ENCODE data around the gene DAPK2.

The DAPK2 gene

DNA sequence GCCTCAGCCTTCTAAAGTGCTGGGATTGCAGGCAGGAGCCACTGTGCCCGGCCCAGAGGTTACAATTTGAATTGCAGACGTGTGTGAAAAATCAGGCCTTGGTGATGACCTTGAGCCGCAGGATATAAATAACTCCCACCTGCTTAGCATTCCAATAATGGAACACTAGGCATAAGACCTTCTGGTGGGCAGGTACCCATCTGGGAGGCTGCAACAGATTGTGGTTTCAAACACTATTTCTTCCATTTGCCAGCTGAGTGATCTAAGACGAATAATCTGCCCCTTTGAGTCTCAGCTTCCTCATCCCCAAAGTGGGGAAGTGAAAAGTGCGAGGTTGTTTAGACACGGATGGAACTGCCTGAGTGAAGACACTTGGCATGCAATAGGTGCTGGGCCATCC is 164.9 kb downstream of the DAPK2 start:
- no peak for DNase-seq (ENCODE audit: low read depth)
- H3K4me3 ChIP-seq (ENCODE audit: low read depth, low read length) = no peak overlapping the region
- in situ Hi-C loops (cut with HindIII; ENCODE audit: low sequenced_read_pairs) = loop anchor here (25.0 kb wide), 1 partner anchor 119 kb away; no protein-coding TSS in a partner anchor
- TF ChIP-seq, protein P1, sequence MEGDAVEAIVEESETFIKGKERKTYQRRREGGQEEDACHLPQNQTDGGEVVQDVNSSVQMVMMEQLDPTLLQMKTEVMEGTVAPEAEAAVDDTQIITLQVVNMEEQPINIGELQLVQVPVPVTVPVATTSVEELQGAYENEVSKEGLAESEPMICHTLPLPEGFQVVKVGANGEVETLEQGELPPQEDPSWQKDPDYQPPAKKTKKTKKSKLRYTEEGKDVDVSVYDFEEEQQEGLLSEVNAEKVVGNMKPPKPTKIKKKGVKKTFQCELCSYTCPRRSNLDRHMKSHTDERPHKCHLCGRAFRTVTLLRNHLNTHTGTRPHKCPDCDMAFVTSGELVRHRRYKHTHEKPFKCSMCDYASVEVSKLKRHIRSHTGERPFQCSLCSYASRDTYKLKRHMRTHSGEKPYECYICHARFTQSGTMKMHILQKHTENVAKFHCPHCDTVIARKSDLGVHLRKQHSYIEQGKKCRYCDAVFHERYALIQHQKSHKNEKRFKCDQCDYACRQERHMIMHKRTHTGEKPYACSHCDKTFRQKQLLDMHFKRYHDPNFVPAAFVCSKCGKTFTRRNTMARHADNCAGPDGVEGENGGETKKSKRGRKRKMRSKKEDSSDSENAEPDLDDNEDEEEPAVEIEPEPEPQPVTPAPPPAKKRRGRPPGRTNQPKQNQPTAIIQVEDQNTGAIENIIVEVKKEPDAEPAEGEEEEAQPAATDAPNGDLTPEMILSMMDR (IDR thresholded peaks at IDR 0.05; ENCODE audit: low read depth, low read length, missing control alignments) = no peak

DNA sequence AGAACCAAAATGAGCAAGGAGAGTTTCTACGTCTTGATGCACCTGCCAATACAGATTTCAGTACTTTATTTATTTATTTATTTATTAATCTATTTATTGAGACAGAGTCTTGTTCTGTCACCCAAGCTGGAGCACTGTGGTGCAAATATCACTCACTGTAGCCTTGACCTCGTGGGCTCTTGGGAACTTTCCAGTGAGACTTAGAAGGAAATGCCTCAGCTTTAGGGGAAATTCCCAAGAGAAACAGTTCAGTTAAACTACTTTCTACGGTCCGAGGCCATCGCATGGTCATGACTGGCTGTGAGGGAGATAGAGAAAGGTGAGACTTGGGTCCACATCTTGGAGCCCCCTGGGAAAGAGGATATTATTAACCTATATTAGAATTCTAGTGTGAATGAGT is 165.5 kb downstream of the DAPK2 start:
- TF ChIP-seq, protein P1 (IDR thresholded peaks at IDR 0.05; ENCODE audit: low read depth, low read length, missing control alignments) = no peak
- no peak for DNase-seq (ENCODE audit: low read depth)
- in situ Hi-C loops (cut with HindIII; ENCODE audit: low sequenced_read_pairs) = loop anchor here (25.0 kb wide), 1 partner anchor 118 kb away; no protein-coding TSS in a partner anchor

GRCh38 chr15:63879995-63880394 is 166.3 kb downstream of the DAPK2 start:
- no peak for DNase-seq (ENCODE audit: low read depth)
- TF ChIP-seq, protein P1 (IDR thresholded peaks at IDR 0.05; ENCODE audit: low read depth, low read length, missing control alignments) = no peak
- H3K4me3 ChIP-seq (ENCODE audit: low read depth, low read length) = no peak overlapping the region
- in situ Hi-C loops (cut with HindIII; ENCODE audit: low sequenced_read_pairs) = loop anchor here (25.0 kb wide), 1 partner anchor 118 kb away; no protein-coding TSS in a partner anchor

More for the DNA sequence above, 165.5 kb downstream of the DAPK2 start:
- no peak overlapping the region for H3K4me3 ChIP-seq (ENCODE audit: low read depth, low read length)

DNA sequence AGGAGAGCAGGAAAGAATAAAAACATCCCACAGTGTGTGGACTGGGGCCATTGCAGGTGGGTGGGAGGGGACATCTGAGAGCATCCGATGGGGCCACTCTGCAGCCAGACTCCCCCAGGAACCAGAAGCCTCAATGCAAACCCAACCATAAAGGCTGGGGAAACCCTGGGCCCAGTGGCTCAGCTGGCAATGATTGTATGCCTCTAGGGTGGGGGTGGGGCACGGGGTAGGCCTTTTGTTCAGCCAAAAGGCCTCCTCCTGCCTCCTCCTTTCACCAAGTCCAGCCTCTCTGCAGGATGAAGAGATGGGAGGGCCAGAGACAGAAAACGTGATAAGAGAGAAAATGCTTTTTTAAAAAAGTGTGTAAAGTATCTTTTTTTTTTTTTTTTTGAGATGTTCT is 167.1 kb downstream of the DAPK2 start:
- TF ChIP-seq, protein P1 (IDR thresholded peaks at IDR 0.05; ENCODE audit: low read depth, low read length, missing control alignments) = no peak
- in situ Hi-C loops (cut with HindIII; ENCODE audit: low sequenced_read_pairs) = loop anchor here (25.0 kb wide), 1 partner anchor 117 kb away; no protein-coding TSS in a partner anchor
- H3K4me3 ChIP-seq (ENCODE audit: low read depth, low read length) = no peak overlapping the region
- DNase-seq (ENCODE audit: low read depth) = no peak

DNA sequence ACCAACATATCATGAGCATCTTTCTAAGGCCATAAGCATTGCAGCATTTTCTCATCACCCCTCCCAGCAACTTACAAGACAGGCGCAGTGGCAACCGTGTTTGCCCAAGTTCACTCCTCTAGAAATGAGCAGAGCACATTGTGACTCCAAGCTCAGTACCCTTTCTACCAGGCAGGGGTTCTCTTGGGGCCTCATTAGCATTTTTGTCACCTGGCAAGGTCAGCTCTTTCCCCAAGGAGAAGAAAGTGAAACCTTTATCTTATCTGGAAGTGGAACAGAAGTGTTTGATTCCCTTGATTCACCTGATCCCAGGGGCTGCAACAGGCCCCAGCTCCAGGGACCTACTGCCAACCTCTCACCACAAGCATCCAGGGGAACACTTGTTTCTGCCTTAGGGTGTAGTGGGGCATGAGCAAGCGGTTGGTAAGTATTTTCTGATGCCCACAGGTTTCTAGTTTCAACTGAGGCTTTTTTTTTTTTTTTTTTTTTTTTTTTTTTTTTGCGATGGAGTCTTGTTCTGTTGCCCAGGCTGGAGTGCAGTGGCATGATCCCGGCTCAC is 168.5 kb downstream of the DAPK2 start:
- TF ChIP-seq, protein P1 (IDR thresholded peaks at IDR 0.05; ENCODE audit: low read depth, low read length, missing control alignments) = no peak
- in situ Hi-C loops (cut with HindIII; ENCODE audit: low sequenced_read_pairs) = loop anchor here (25.0 kb wide), 1 partner anchor 115 kb away; no protein-coding TSS in a partner anchor
- H3K4me3 ChIP-seq (ENCODE audit: low read depth, low read length) = no peak overlapping the region
- DNase-seq (ENCODE audit: low read depth) = no peak

DNA sequence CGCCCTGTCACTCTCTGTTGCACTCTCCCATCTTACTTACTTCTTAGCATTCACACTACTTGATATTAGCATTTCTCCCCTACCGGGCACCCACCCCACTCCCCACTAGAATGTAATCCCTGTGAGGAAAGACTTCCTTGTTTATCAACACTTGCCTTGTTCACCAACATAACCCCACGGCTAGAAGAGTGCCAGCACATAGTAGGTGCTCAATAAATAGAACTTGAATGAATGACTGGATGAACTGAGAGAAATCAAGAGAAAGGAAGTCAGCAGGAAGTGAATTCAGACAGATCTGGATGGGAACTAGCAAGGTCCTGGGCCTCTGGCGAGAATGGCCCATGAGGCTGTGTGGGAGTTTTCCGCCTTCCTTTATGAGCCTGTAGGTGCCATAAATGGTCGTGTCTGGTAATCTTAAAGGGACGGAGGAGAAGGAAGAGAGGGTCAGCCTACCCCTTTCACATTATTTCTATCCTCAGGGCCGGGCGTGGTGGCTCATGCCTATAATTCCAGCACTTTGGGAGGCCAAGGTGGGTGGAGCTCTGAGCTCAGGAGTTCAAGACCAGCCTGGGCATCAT is 170.1 kb downstream of the DAPK2 start:
- DNase-seq (ENCODE audit: low read depth) = no peak
- in situ Hi-C loops (cut with HindIII; ENCODE audit: low sequenced_read_pairs) = loop anchor here (25.0 kb wide), 1 partner anchor 114 kb away; no protein-coding TSS in a partner anchor

More for the DNA sequence above, 170.1 kb downstream of the DAPK2 start:
- TF ChIP-seq, protein P1 (IDR thresholded peaks at IDR 0.05; ENCODE audit: low read depth, low read length, missing control alignments) = no peak
- no peak overlapping the region for H3K4me3 ChIP-seq (ENCODE audit: low read depth, low read length)

Measured in astrocyte of the cerebellum (primary cell).